Thyroid gland (tissue), 4 donors: Measurements from ENCODE around the gene NATD1. TPM values are rescaled to one million over a fixed set of nuclear protein-coding genes. Genes with fewer than 3 reads are reported as not detected.
"Not testable (repeated sequence)": the region's sequence is repeated elsewhere in the genome, so short reads cannot be mapped to it uniquely, and the experiment has no call there.

Experiments
- DNase-seq, 2 donors: peaks; one replicate each; pipeline ENCODE4 v3.0.0-alpha.2; 2019
- H3K27ac ChIP-seq, 3 donors: fragments of 200-600 bp; sonication (generic); 1 replicate in 2 of 3; 2 replicates in 1 of 3; pipeline ENCODE4 v1.5.1; 2016 to 2019; ENCODE audit warnings: mild to moderate bottlenecking in 1 of 3, moderate library complexity in 1 of 3
- H3K27me3 ChIP-seq: fragments of 200-600 bp; sonication (generic); one replicate; pipeline ENCODE4 v1.5.1; 2019
- H3K36me3 ChIP-seq, 2 donors: fragments of 200-600 bp; sonication (generic); one replicate each; pipeline ENCODE4 v1.5.1; 2016 to 2019
- H3K4me1 ChIP-seq, 2 donors: fragments of 200-600 bp; sonication (generic); one replicate each; pipeline ENCODE4 v1.5.1; 2017 to 2019
- H3K4me3 ChIP-seq, 3 donors: fragments of 200-600 bp; sonication (generic); replicated peaks in 1 of 3; 1 replicate in 2 of 3; 2 replicates in 1 of 3; pipeline ENCODE4 v1.5.1; 2016; ENCODE audit warnings: mild to moderate bottlenecking in 1 of 3
- H3K9me3 ChIP-seq: fragments of 200-600 bp; sonication (generic); one replicate; pipeline ENCODE4 v1.5.1; 2017
- CTCF ChIP-seq, 6 experiments: fragments of 200-600 bp in 3 of 6; fragments of 450-650 bp in 3 of 6; sonication (generic) in 3 of 6; IDR thresholded peaks; one replicate each; pipeline ENCODE4 v1.5.1; 2016 to 2019; ENCODE audit warnings: antibody characterized with exemption in 6 of 6, mild to moderate bottlenecking in 2 of 6, inconsistent platforms in 1 of 6, moderate library complexity in 1 of 6
- POLR2A ChIP-seq, 2 donors: fragments of 450-650 bp; IDR thresholded peaks; one replicate each; pipeline ENCODE4 v1.6.1; 2017; ENCODE audit warnings: antibody characterized with exemption in 2 of 2, mild to moderate bottlenecking in 2 of 2, moderate library complexity in 1 of 2
- WGBS, 2 donors: methylation state at CpG; one replicate each; pipeline ENCODE4 v1.1.5; 2017; 5-methylcytosine and 5-hydroxymethylcytosine counted together
- intact Hi-C: fragments of 100-400 bp; cut with DNase I; formaldehyde crosslinking; loops from one replicate; pipeline ENCODE4 v1.15.1; 2023
- total RNA-seq, 4 donors: library from RNA; depleted of rRNA; stranded (reverse); fragments of >200 nt; gene quantifications; one replicate each; pipeline ENCODE4 v1.2.3, GENCODE V29; 2016

The NATD1 gene
- total RNA-seq, 4 donors from 2014 or later = 18.6 to 34.1 (median 21.2) TPM

GRCh38 chr17:21196126-21196525 lies 57.1 kb downstream of the NATD1 start:
- peak; percentile 70 for DNase-seq
- no peaks in the 10 kb centered on the region for H3K27me3 ChIP-seq
- no peak for TF ChIP-seq CTCF (IDR thresholded peaks at IDR 0.05)
- no peak for TF ChIP-seq POLR2A (IDR thresholded peaks at IDR 0.05)
- 38 to 49% methylated on average over 5 of the region's 5 CpGs for WGBS, 2 donors
- H3K4me1 ChIP-seq = peaks cover 36 to 40% of the 10 kb centered on the region in 2 donors
- intact Hi-C loops = loop anchor here (5.0 kb wide), 1 partner anchor 56 kb away; the partner anchor contains the start of gene NATD1
- no peaks in the 10 kb centered on the region for H3K9me3 ChIP-seq
- peaks cover 0 to 14% of the 10 kb centered on the region in 2 donors for H3K36me3 ChIP-seq
- no peak overlapping the region for H3K4me3 ChIP-seq
- H3K27ac ChIP-seq = peak overlapping the region; percentile 33 to 65 (median 65)

GRCh38 chr17:21194703-21195102 lies 58.5 kb downstream of the NATD1 start:
- intact Hi-C loops = loop anchor here (5.0 kb wide), 1 partner anchor 58 kb away; the partner anchor contains the start of gene NATD1
- H3K4me3 ChIP-seq = no peak overlapping the region
- peaks cover 0 to 14% of the 10 kb centered on the region in 2 donors for H3K36me3 ChIP-seq
- H3K27me3 ChIP-seq = no peaks in the 10 kb centered on the region
- peak overlapping the region; percentile 3 to 25 (median 4) for H3K27ac ChIP-seq
- no peak for TF ChIP-seq CTCF (IDR thresholded peaks at IDR 0.05)
- TF ChIP-seq POLR2A (IDR thresholded peaks at IDR 0.05) = no peak
- H3K9me3 ChIP-seq = no peaks in the 10 kb centered on the region
- 30 to 50% methylated on average over 5 of the region's 5 CpGs for WGBS, 2 donors
- DNase-seq = peak; percentile 51 to 69
- peaks cover 32% of the 10 kb centered on the region in 2 donors for H3K4me1 ChIP-seq

DNA sequence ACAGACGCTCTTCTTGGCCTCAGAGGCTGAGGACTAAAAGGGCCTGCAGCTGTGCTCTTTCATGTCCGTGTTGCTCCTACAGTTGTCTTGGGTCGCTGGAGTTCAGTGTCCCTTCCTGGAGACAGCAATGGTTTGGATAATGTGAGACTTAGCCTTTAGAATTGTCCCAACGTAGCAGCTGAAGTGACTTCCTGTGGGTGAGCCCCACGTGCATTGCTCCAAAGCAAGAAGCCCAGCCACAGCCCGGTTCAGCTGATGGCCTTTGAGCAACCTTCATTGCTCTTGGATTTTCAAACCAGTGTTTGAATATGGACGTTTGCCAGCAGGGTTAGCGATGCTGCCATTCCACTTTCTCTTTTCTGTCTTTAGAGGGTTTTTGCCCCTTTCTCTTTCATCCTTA lies 59.0 kb downstream of the NATD1 start:
- H3K4me1 ChIP-seq = peaks cover 32% of the 10 kb centered on the region in 2 donors
- peak overlapping the region; percentile 3 to 22 (median 4) for H3K27ac ChIP-seq
- H3K9me3 ChIP-seq = no peaks in the 10 kb centered on the region
- WGBS, 2 donors = 18 to 33% methylated on average over 8 of the region's 8 CpGs
- peaks cover 0 to 14% of the 10 kb centered on the region in 2 donors for H3K36me3 ChIP-seq
- intact Hi-C loops = no loop called here
- no peak for TF ChIP-seq POLR2A (IDR thresholded peaks at IDR 0.05)
- TF ChIP-seq CTCF (IDR thresholded peaks at IDR 0.05) = no peak
- no peak overlapping the region for H3K4me3 ChIP-seq
- peak; percentile 37 to 54 for DNase-seq
- H3K27me3 ChIP-seq = no peaks in the 10 kb centered on the region

DNA sequence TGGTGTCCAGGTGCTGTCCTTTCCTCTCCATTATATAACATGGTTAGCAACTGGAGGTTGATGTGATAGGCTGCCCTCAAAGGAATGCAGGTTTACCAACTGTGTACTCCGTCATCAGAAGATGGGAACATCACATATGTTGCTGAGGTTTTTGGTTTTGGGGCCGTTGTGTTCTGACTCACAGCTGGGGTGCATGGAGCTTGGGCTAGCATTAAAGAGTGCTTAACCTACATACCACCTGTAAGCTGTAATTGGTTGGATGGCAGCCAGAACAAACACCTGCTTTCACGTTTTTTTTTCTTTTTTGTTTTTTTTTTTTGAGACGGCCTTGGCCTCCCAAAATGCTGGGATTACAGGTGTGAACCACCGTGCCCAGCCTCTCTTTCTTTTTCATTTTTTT lies 60.2 kb downstream of the NATD1 start:
- Histone ChIP-seq H3K27me3 (no peaks in the 10 kb centered on the region), H3K27ac (no peak overlapping the region), H3K4me3 (no peak overlapping the region), H3K9me3 (no peaks in the 10 kb centered on the region), H3K4me1 (peaks cover 32% of the 10 kb centered on the region in 2 donors), H3K36me3 (peaks cover 0 to 10% of the 10 kb centered on the region in 2 donors)
- 72 to 77% methylated on average over 5 of the region's 5 CpGs for WGBS, 2 donors
- intact Hi-C loops = no loop called here
- DNase-seq = no peak
- TF ChIP-seq POLR2A (IDR thresholded peaks at IDR 0.05) (no peak), CTCF (IDR thresholded peaks at IDR 0.05) (no peak)

DNA sequence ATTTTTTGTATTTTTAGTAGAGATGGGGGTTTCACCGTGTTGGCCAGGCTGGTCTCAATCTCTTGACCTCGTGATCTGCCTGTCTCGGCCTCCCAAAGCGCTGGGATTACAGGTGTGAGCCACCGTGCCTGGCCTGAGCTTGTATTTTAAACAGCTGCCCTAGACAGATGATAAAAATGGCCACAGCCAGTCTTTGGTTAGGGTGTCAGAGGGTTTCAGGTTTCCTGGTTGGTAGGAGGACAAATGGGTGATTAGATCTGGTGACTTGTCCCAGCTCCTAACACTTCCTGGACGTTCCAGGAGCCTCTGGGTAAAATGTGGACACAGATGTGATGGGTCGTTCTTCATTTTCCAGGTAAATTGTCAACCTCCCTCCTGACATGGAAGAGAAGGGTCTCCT lies 60.8 kb downstream of the NATD1 start:
- H3K4me1 ChIP-seq = peaks cover 32% of the 10 kb centered on the region in 2 donors
- intact Hi-C loops, H3K27ac ChIP-seq, H3K27me3 ChIP-seq, H3K4me3 ChIP-seq, H3K36me3 ChIP-seq, H3K9me3 ChIP-seq, DNase-seq: not testable (repeated sequence)
- WGBS, 2 donors = 92 to 100% methylated on average over 6 to 7 of the region's 7 CpGs
